GM23338 (cell line): ENCODE data around the gene SLIRP. TPM values are rescaled to one million over a fixed set of nuclear protein-coding genes. Genes with fewer than 3 reads are reported as not detected.

ENCODE experiments used
- ATAC-seq: fragments of 200-7000 bp; cut with Tn5 transposase; 3 replicates; pipeline ENCODE4 v1.9.1; 2020
- DNase-seq: peaks from one replicate; pipeline ENCODE4 v3.0.0-alpha.2; 2015; ENCODE audit warnings: low spot score
- H2AFZ ChIP-seq: fragments of 200-600 bp; sonication (generic); 2 replicates; pipeline ENCODE4 v1.8.0; 2016; ENCODE audit warnings: antibody characterized with exemption, mild to moderate bottlenecking, moderate library complexity
- H3F3A ChIP-seq: fragments of 200-600 bp; sonication (generic); replicated peaks from 2 replicates; pipeline ENCODE4 v1.8.0; 2017; ENCODE audit warnings: antibody characterized with exemption, mixed run types, low read depth
- H3K27ac ChIP-seq: fragments of 200-600 bp; sonication (generic); 2 replicates; pipeline ENCODE4 v1.6.1; 2016; ENCODE audit warnings: low read depth
- H3K27me3 ChIP-seq: fragments of 200-600 bp; sonication (generic); 2 replicates; pipeline ENCODE4 v1.8.0; 2016; ENCODE audit warnings: mild to moderate bottlenecking, mixed run types, moderate library complexity; ENCODE audit not compliant: insufficient read depth
- H3K36me3 ChIP-seq: fragments of 200-600 bp; sonication (generic); 2 replicates; pipeline ENCODE4 v1.8.0; 2016; ENCODE audit warnings: mild to moderate bottlenecking; ENCODE audit not compliant: insufficient read depth
- H3K4me1 ChIP-seq: fragments of 200-600 bp; sonication (generic); 2 replicates; pipeline ENCODE4 v1.8.0; 2016; ENCODE audit warnings: mild to moderate bottlenecking, moderate library complexity; ENCODE audit not compliant: insufficient read depth
- H3K4me2 ChIP-seq: fragments of 200-600 bp; sonication (generic); 2 replicates; pipeline ENCODE4 v1.7.1; 2017; ENCODE audit warnings: mixed run types
- H3K4me3 ChIP-seq: fragments of 200-600 bp; sonication (generic); 2 replicates; pipeline ENCODE4 v1.6.1; 2016; ENCODE audit warnings: mixed run types
- H3K79me2 ChIP-seq: fragments of 200-600 bp; sonication (generic); replicated peaks from 2 replicates; pipeline ENCODE4 v1.8.0; 2017; ENCODE audit warnings: mild to moderate bottlenecking; ENCODE audit not compliant: insufficient read depth
- H3K9me2 ChIP-seq: fragments of 200-600 bp; sonication (generic); 2 replicates; pipeline ENCODE4 v1.8.0; 2017; ENCODE audit not compliant: insufficient read depth
- H4K20me1 ChIP-seq: fragments of 200-600 bp; sonication (generic); replicated peaks from 2 replicates; pipeline ENCODE4 v1.8.0; 2017; ENCODE audit warnings: mild to moderate bottlenecking; ENCODE audit not compliant: insufficient read depth
- H3K27ac Mint-ChIP-seq: 2 replicates; pipeline ENCODE4 v1.8.0; 2020; ENCODE audit warnings: inconsistent platforms, mild to moderate bottlenecking, moderate library complexity, mixed read lengths
- H3K27me3 Mint-ChIP-seq: 3 replicates; pipeline ENCODE4 v1.8.0; 2022; ENCODE audit warnings: low read depth, mild to moderate bottlenecking, moderate library complexity, mixed read lengths, inconsistent platforms; ENCODE audit not compliant: insufficient read depth, poor library complexity
- H3K36me3 Mint-ChIP-seq: 3 replicates; pipeline ENCODE4 v1.8.0; 2021; ENCODE audit warnings: low read depth, mild to moderate bottlenecking, inconsistent platforms, moderate library complexity, mixed read lengths
- H3K4me1 Mint-ChIP-seq: 3 replicates; pipeline ENCODE4 v1.8.0; 2020; ENCODE audit warnings: mild to moderate bottlenecking, inconsistent platforms, mixed read lengths
- H3K4me3 Mint-ChIP-seq: 3 replicates; pipeline ENCODE4 v1.8.0; 2021; ENCODE audit warnings: moderate library complexity, mild to moderate bottlenecking, inconsistent platforms, mixed read lengths
- H3K9me3 Mint-ChIP-seq: 3 replicates; pipeline ENCODE4 v1.8.0; 2020; ENCODE audit warnings: moderate library complexity, mild to moderate bottlenecking, inconsistent platforms, mixed read lengths
- CREB1 ChIP-seq: fragments of 250-450 bp; sonication (Bioruptor Pico); IDR thresholded peaks from 2 replicates; pipeline ENCODE4 v1.5.0; 2020; ENCODE audit warnings: low read depth, mild to moderate bottlenecking, moderate library complexity
- CTCF ChIP-seq, 2 experiments: fragments of 200-600 bp in 1 of 2; sonication (generic) in 1 of 2; conservative IDR thresholded peaks; 2 replicates each; pipeline versions ENCODE4 v1.5.1 to v1.6.1; 2016 to 2017; ENCODE audit warnings: antibody characterized with exemption in 2 of 2, low read depth in 2 of 2, mild to moderate bottlenecking in 2 of 2, moderate library complexity in 1 of 2
- ETS1 ChIP-seq: IDR thresholded peaks from 2 replicates; pipeline ENCODE4 v1.6.1; 2016; ENCODE audit warnings: antibody characterized with exemption
- EZH2 ChIP-seq: fragments of 200-600 bp; sonication (generic); IDR thresholded peaks from one replicate; pipeline ENCODE4 v1.8.0; 2017; ENCODE audit warnings: antibody characterized with exemption, mild to moderate bottlenecking, low read depth; ENCODE audit not compliant: unreplicated experiment
- EZH2phosphoT487 ChIP-seq: fragments of 200-600 bp; sonication (generic); IDR thresholded peaks from one replicate; pipeline ENCODE4 v1.8.1; 2018; ENCODE audit warnings: antibody characterized with exemption; ENCODE audit not compliant: unreplicated experiment
- JUNB ChIP-seq: IDR thresholded peaks from one replicate; pipeline ENCODE4 v1.6.1; 2016; ENCODE audit warnings: antibody characterized with exemption; ENCODE audit not compliant: unreplicated experiment
- NANOG ChIP-seq: IDR thresholded peaks from 2 replicates; pipeline ENCODE4 v1.6.1; 2016; ENCODE audit warnings: antibody characterized with exemption, borderline replicate concordance
- POLR2AphosphoS5 ChIP-seq: IDR thresholded peaks from 2 replicates; pipeline ENCODE4 v1.6.1; 2016; ENCODE audit warnings: antibody characterized with exemption, low read depth
- REST ChIP-seq: IDR thresholded peaks from one replicate; pipeline ENCODE4 v1.6.1; 2018; ENCODE audit warnings: antibody characterized with exemption; ENCODE audit not compliant: unreplicated experiment
- STAT1 ChIP-seq: IDR thresholded peaks from one replicate; pipeline ENCODE4 v1.6.1; 2016; ENCODE audit warnings: antibody characterized with exemption; ENCODE audit not compliant: unreplicated experiment
- ZNF114 ChIP-seq: fragments of 250-450 bp; sonication (Bioruptor Pico); IDR thresholded peaks from 2 replicates; pipeline ENCODE4 v1.5.0; 2020; ENCODE audit warnings: mild to moderate bottlenecking, moderate library complexity
- ZNF331 ChIP-seq: fragments of 250-450 bp; sonication (Bioruptor Pico); IDR thresholded peaks from 2 replicates; pipeline ENCODE4 v1.5.0; 2020; ENCODE audit warnings: low read depth, mild to moderate bottlenecking, moderate library complexity
- ZNF462 ChIP-seq: fragments of 250-450 bp; sonication (Bioruptor Pico); IDR thresholded peaks from 2 replicates; pipeline ENCODE4 v1.5.0; 2020; ENCODE audit warnings: mild to moderate bottlenecking, moderate library complexity
- polyA plus RNA-seq: library from polyadenylated mRNA; unstranded; fragments of >200 nt; fragmentation: Nextera tagmentation; extraction: Ambion mirVana; gene quantifications from 2 replicates; pipeline ENCODE4 v1.2.1, GENCODE V29; 2016
- total RNA-seq: library from RNA; depleted of rRNA; stranded (reverse); fragments of >200 nt; shearing (Covaris generic); gene quantifications from 2 replicates; pipeline ENCODE4 v1.2.3, GENCODE V29; 2014

SLIRP gene
- total and polyA plus RNA-seq, 2 experiments from 2014 or later: 240 to 2,291 TPM

GRCh38 chr14:77730976-77731497 is 23.1 kb downstream of the SLIRP start:
- no peak overlapping the region for H3K4me2 ChIP-seq
- H2AFZ ChIP-seq: no peak overlapping the region
- no peaks in the 10 kb centered on the region for H3F3A ChIP-seq
- no peak overlapping the region for H3K4me3 Mint-ChIP-seq
- H3K79me2 ChIP-seq: no peaks in the 10 kb centered on the region
- H3K9me2 ChIP-seq: no peaks in the 10 kb centered on the region
- H3K36me3 ChIP-seq: peaks cover 69% of the 10 kb centered on the region
- no peaks in the 10 kb centered on the region for H3K4me1 Mint-ChIP-seq
- H3K27me3 Mint-ChIP-seq: no peaks in the 10 kb centered on the region
- ATAC-seq (no peak), DNase-seq (no peak)
- peaks cover 84% of the 10 kb centered on the region for H3K36me3 Mint-ChIP-seq
- TF ChIP-seq EZH2phosphoT487 (no peak), ZNF331 (CRISPR knock-in tag) (no peak), ZNF462 (no peak), REST (no peak), NANOG (no peak), CTCF (conservative IDR thresholded peaks at IDR 0.05; ENCODE audit: low read depth in 2 of 2) (no peak), POLR2AphosphoS5 (no peak), EZH2 (no peak), STAT1 (no peak), CREB1 (CRISPR knock-in tag) (no peak), ZNF114 (no peak), ETS1 (no peak), JUNB (no peak)
- no peak overlapping the region for H3K27ac Mint-ChIP-seq
- peaks cover 7% of the 10 kb centered on the region for H4K20me1 ChIP-seq
- H3K9me3 Mint-ChIP-seq: no peaks in the 10 kb centered on the region
- H3K27ac ChIP-seq: no peak overlapping the region
- no peaks in the 10 kb centered on the region for H3K4me1 ChIP-seq
- no peak overlapping the region for H3K4me3 ChIP-seq
- no peaks in the 10 kb centered on the region for H3K27me3 ChIP-seq
